ENCODE results near the gene PRLR. TPM values are rescaled to one million over a fixed set of nuclear protein-coding genes. Genes with fewer than 3 reads are reported as not detected.

The PRLR gene
- total and polyA plus RNA-seq, 2 of the 13 experiments (the other 11 are each of a cell fraction or from before 2014, with no cell fraction given): 12.2 to 13.3 TPM

DNA sequence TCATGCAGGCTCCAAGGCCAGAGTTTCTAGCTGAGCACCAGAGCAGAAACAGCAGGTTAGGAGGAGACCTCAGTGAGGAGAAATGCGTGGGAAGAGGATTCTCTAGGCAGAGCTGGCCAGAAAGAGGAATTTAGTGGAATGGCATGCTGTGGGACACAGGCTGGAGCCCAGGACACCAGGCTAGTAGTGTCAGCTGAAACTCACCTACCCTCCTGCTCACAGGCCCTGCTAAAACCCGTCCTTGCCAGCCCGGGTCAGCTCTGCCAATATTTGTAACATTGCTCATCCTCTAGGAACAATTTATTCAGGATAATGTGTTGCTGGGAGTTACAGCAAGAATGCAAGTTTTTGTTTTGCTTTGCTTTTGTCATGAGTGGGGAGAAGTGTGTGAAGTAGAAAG is 142.3 kb downstream of the PRLR start:
- no peak for ATAC-seq
- Histone ChIP-seq H3K36me3 (replicated peaks in 1 of 2; ENCODE audit: control insufficient read depth in 1 of 2, insufficient read depth in 2 of 2, low read length in 2 of 2) (peaks cover 2 to 8% of the 10 kb centered on the region in 2 experiments; a peak in 2 of 5 replicates), H3K9me3 (ENCODE audit: low read length) (no peaks in the 10 kb centered on the region), H3K27ac (ENCODE audit: extremely low read length, insufficient read depth, low read length) (no peak overlapping the region), H3K4me2 (ENCODE audit: low read depth, low read length) (no peak overlapping the region), H3K4me3 (replicated peaks in 1 of 3; ENCODE audit: insufficient read depth in 1 of 3, low read depth in 2 of 3, low read length in 3 of 3) (no peak overlapping the region), H3K79me2 (ENCODE audit: insufficient read depth, low read length) (no peaks in the 10 kb centered on the region), H3K4me1 (ENCODE audit: insufficient read depth, low read length) (peaks cover 9% of the 10 kb centered on the region; the same call in 1 of the 2 replicates), H4K20me1 (ENCODE audit: insufficient read depth, low read length) (no peaks in the 10 kb centered on the region), H3K9ac (ENCODE audit: insufficient read depth, low read depth, low read length) (no peak overlapping the region), H2AFZ (ENCODE audit: low read length) (no peak overlapping the region), H3K27me3 (ENCODE audit: control insufficient read depth in 1 of 2, insufficient read depth in 2 of 2, low read length in 2 of 2) (no peaks in the 10 kb centered on the region)
- CTCF ChIA-PET (ENCODE audit: low intra/inter-chr PET ratio, low total read pairs): no interaction called here
- intact Hi-C loops (cut with micrococcal nuclease; ENCODE audit: unreplicated experiment) (loop anchor here (5.0 kb wide), 1 partner anchor 839 kb away; no protein-coding TSS in a partner anchor), in situ Hi-C loops (cut with HindIII; ENCODE audit: extremely low pct_ligation_motif_present, low pct_unique_long_range_greater_than_20kb) (no loop called here)
- no peak for FAIRE-seq
- WGBS (ENCODE audit: low lambda C conversion rate): 82% methylated on average over 3 of the region's 3 CpGs
- no peak for DNase-seq (ENCODE audit: low spot score)
- no TSS peak for BruUV-seq (replicated peaks)
- TF ChIP-seq SCMH1 (CRISPR knock-in tag; IDR thresholded peaks at IDR 0.05; ENCODE audit: borderline replicate concordance): no peak
- no peak for TF ChIP-seq ZNF230 (CRISPR knock-in tag; IDR thresholded peaks at IDR 0.05)
- TF ChIP-seq MTF2 (CRISPR knock-in tag; IDR thresholded peaks at IDR 0.05; ENCODE audit: borderline replicate concordance): no peak
- TF ChIP-seq XBP1 (CRISPR knock-in tag; IDR thresholded peaks at IDR 0.05): no peak
- TF ChIP-seq ZNF510 (CRISPR knock-in tag; IDR thresholded peaks at IDR 0.05; ENCODE audit: low read depth): no peak
- no peak for TF ChIP-seq POGZ (CRISPR knock-in tag; IDR thresholded peaks at IDR 0.05)
- no peak for TF ChIP-seq ATF1 (CRISPR knock-in tag; IDR thresholded peaks at IDR 0.05)
- no peak for TF ChIP-seq PAF1 (CRISPR knock-in tag; IDR thresholded peaks at IDR 0.05)
- TF ChIP-seq PRPF4 (IDR thresholded peaks at IDR 0.05; ENCODE audit: low read depth, low read length, poor library complexity, severe bottlenecking): no peak
- TF ChIP-seq, protein P1, sequence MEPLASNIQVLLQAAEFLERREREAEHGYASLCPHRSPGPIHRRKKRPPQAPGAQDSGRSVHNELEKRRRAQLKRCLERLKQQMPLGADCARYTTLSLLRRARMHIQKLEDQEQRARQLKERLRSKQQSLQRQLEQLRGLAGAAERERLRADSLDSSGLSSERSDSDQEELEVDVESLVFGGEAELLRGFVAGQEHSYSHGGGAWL (CRISPR knock-in tag; IDR thresholded peaks at IDR 0.05): no peak
- no peak for TF ChIP-seq RARG (CRISPR knock-in tag; IDR thresholded peaks at IDR 0.05; ENCODE audit: low read depth)
- TF ChIP-seq PHF21A (CRISPR knock-in tag; IDR thresholded peaks at IDR 0.05): no peak
- no peak for TF ChIP-seq ZNF577 (CRISPR knock-in tag; IDR thresholded peaks at IDR 0.05; ENCODE audit: borderline replicate concordance, low read depth)
- no peak for TF ChIP-seq NR2C2 (CRISPR knock-in tag; IDR thresholded peaks at IDR 0.05; ENCODE audit: borderline replicate concordance)
- TF ChIP-seq, protein P2, sequence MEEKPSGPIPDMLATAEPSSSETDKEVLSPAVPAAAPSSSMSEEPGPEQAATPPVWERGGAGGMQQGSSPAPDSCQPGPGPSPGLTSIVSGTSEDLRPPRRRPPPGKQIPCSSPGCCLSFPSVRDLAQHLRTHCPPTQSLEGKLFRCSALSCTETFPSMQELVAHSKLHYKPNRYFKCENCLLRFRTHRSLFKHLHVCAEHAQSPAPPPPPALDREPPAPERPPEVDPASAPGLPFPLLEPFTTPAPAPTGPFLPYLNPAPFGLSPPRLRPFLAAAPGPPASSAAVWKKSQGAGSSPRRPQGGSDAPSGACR (CRISPR knock-in tag; IDR thresholded peaks at IDR 0.05): no peak
- no peak for TF ChIP-seq MBD4 (IDR thresholded peaks at IDR 0.05; ENCODE audit: borderline replicate concordance, low read length)
- no peak for TF ChIP-seq MTA1 (CRISPR knock-in tag; IDR thresholded peaks at IDR 0.05; ENCODE audit: borderline replicate concordance)
- POLR2A ChIA-PET: no interaction called here
